ENCODE data around the gene LRRC28.

LRRC28 gene

DNA sequence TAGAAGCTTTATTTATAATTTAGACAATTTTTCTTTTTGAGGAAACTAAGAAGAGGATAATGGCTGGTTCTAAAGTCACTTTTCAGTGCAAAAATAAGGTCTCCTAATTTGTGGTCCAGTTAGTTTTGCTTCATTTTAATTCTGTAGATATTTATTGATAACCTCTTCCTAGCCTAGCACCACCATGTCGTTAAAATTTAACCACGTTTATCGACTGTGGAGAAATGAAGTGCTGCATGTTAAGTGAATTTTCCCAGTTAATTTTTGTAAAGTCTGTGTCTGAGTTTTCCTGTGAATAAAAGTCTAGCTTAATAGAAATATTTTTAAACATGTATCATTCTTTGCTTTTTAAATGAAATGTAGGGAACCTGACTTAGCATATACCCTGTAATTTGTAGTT, 16.7 kb downstream of the LRRC28 start:
- H3K27me3 ChIP-seq = no peaks in the 10 kb centered on the region
- H3K9ac ChIP-seq = no peak overlapping the region
- no peaks in the 10 kb centered on the region for H3K36me3 ChIP-seq
- H3K4me3 ChIP-seq = no peak overlapping the region
- H3K27ac ChIP-seq = no peak overlapping the region
- TF ChIP-seq Cebpa-rat (IDR thresholded peaks at IDR 0.05) = no peak
- no peaks in the 10 kb centered on the region for H4K20me1 ChIP-seq
- H3K9me3 ChIP-seq = no peaks in the 10 kb centered on the region
- no peak overlapping the region for H3K4me2 ChIP-seq
- no peaks in the 10 kb centered on the region; the same call in 1 of the 2 replicates for H3K4me1 ChIP-seq

- Histone ChIP-seq H4K20me1 (no peaks in the 10 kb centered on the region), H3K4me3 (no peak overlapping the region), H3K9me3 (no peaks in the 10 kb centered on the region), H3K27ac (no peak overlapping the region), H3K4me1 (no peaks in the 10 kb centered on the region; the same call in 1 of the 2 replicates), H3K4me2 (no peak overlapping the region), H3K9ac (no peak overlapping the region), H3K36me3 (no peaks in the 10 kb centered on the region), H3K27me3 (no peaks in the 10 kb centered on the region)
- TF ChIP-seq Cebpa-rat (IDR thresholded peaks at IDR 0.05) = no peak
Observed at GRCh38 chr15:99268431-99268830, 17.1 kb downstream of the LRRC28 start.

DNA sequence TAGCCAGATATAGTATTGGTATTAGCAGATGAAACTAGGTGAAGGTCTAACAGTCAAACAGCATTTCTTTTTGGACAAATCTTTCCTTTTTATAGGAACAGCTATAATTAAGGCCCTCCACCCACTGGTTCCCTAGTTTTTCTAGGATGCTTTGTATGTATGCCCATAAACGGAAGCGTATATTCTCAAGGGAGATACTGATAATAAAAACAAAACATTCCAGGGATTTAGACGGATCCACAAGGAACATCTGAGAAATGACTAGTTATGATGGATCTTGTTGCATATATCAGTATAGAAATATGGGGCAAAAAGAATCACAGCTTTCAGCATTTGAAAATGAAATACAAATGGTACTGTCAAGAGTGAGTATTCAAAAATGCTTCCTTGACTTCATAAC, 22.5 kb downstream of the LRRC28 start:
- no peak overlapping the region for H3K9ac ChIP-seq
- H3K4me1 ChIP-seq = peaks cover 34% of the 10 kb centered on the region
- no peak overlapping the region for H3K4me2 ChIP-seq
- H3K9me3 ChIP-seq = no peaks in the 10 kb centered on the region; the same call in 1 of the 2 replicates
- H4K20me1 ChIP-seq = no peaks in the 10 kb centered on the region
- no peak for TF ChIP-seq Cebpa-rat (IDR thresholded peaks at IDR 0.05)
- H3K27ac ChIP-seq = no peak overlapping the region
- H3K27me3 ChIP-seq = no peaks in the 10 kb centered on the region
- H3K36me3 ChIP-seq = no peaks in the 10 kb centered on the region
- H3K4me3 ChIP-seq = no peak overlapping the region

DNA sequence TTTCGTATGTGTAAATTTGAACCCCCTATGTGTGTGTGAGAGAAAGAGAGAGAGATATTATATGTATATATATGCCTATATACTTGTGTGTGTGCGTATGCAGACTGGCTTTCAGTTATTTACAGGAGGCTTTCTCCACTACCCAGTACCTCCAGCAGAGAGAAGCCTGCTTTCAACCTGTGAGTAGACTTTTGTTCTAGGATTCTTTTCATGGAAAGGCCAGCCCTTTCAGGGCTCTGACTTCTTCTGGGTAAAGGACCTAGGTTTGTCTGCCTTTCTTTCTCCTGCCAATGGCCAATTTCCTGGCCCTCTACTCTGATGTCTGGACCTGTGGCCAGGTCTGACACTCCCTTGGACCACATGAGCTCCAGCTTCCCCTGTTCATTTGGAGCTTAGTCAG, 23.8 kb downstream of the LRRC28 start:
- Histone ChIP-seq H4K20me1 (no peaks in the 10 kb centered on the region), H3K4me2 (peak overlapping the region; percentile 68), H3K27ac (peak overlapping the region; percentile 20; the same call in 1 of the 2 replicates), H3K36me3 (no peaks in the 10 kb centered on the region), H3K4me3 (no peak overlapping the region), H3K9ac (no peak overlapping the region), H3K9me3 (no peaks in the 10 kb centered on the region; the same call in 1 of the 2 replicates), H3K27me3 (no peaks in the 10 kb centered on the region), H3K4me1 (peaks cover 46% of the 10 kb centered on the region)
- no peak for TF ChIP-seq Cebpa-rat (IDR thresholded peaks at IDR 0.05)

- Histone ChIP-seq H3K27me3 (no peaks in the 10 kb centered on the region), H3K9ac (no peak overlapping the region; the same call in 1 of the 2 replicates), H3K36me3 (no peaks in the 10 kb centered on the region), H3K27ac (peak overlapping the region; percentile 20; the same call in 1 of the 2 replicates), H4K20me1 (no peaks in the 10 kb centered on the region), H3K4me1 (peaks cover 51% of the 10 kb centered on the region), H3K9me3 (no peaks in the 10 kb centered on the region; the same call in 1 of the 2 replicates), H3K4me2 (peak overlapping the region; percentile 68), H3K4me3 (peak overlapping the region; percentile 28; the same call in 1 of the 2 replicates)
- no peak for TF ChIP-seq Cebpa-rat (IDR thresholded peaks at IDR 0.05)
Observed at GRCh38 chr15:99275525-99276128, 24.3 kb downstream of the LRRC28 start.

DNA sequence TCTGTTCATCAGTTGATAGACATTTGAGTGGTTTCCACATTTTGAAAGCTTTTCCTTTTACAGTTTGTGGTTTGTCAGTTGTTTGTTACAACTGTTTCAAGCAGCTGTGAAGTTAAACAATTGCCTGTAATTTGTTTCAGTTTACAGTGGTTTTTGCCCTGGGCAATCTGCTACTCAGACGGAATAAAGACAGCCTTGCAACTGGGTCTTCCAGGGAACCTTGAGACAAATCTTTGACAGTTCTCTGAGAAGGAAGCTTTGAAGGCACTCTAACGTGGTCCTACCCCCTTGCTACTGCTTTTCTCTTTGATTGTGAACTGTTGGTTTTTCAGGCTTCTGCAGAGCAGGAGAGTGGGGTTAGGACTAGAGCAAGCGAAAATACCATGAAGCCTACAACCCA, 28.0 kb downstream of the LRRC28 start:
- TF ChIP-seq Cebpa-rat (IDR thresholded peaks at IDR 0.05) = no peak
- Histone ChIP-seq H3K9me3 (peaks cover 3% of the 10 kb centered on the region; the same call in 1 of the 2 replicates), H3K36me3 (no peaks in the 10 kb centered on the region), H3K9ac (peak overlapping the region; percentile 55), H4K20me1 (no peaks in the 10 kb centered on the region), H3K27ac (peak overlapping the region; percentile 81), H3K4me2 (peak overlapping the region; percentile 62), H3K27me3 (no peaks in the 10 kb centered on the region), H3K4me1 (peaks cover 69% of the 10 kb centered on the region), H3K4me3 (peak overlapping the region; percentile 32; the same call in 1 of the 2 replicates)

- Histone ChIP-seq H3K9ac (peak overlapping the region; percentile 55), H3K27ac (peak overlapping the region; percentile 81), H3K36me3 (no peaks in the 10 kb centered on the region), H3K27me3 (no peaks in the 10 kb centered on the region), H4K20me1 (no peaks in the 10 kb centered on the region), H3K4me1 (peaks cover 73% of the 10 kb centered on the region), H3K4me3 (peak overlapping the region; percentile 32; the same call in 1 of the 2 replicates), H3K9me3 (peaks cover 3% of the 10 kb centered on the region; the same call in 1 of the 2 replicates), H3K4me2 (peak overlapping the region; percentile 62)
- TF ChIP-seq Cebpa-rat (IDR thresholded peaks at IDR 0.05) = no peak
Observed at GRCh38 chr15:99279827-99280226, 28.5 kb downstream of the LRRC28 start.

DNA sequence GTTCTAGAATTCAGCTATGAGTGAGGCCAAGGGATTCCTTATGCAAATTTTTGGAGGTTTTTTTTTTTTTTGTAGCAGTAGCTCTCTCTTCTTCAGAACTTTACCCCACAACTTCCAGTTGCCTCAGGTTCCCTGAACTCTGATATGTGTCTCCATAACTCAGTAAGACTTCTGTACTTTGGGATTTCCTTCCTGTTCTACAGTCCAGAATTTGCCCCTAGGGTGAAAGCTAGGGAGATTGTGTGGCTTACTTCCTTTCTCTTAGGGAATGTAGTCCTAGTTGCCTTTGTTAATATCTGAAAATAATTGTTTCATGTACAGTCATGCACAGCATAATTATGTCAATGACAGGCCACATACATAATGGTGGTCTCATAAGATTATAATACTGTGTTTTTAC, 30.8 kb downstream of the LRRC28 start:
- Histone ChIP-seq H3K4me1 (peaks cover 52% of the 10 kb centered on the region), H3K4me2 (peak overlapping the region; percentile 62; the same call in 1 of the 2 replicates), H3K27ac (no peak overlapping the region), H3K9me3 (peaks cover 3% of the 10 kb centered on the region; the same call in 1 of the 2 replicates), H3K9ac (no peak overlapping the region), H3K4me3 (no peak overlapping the region), H4K20me1 (no peaks in the 10 kb centered on the region), H3K36me3 (no peaks in the 10 kb centered on the region), H3K27me3 (no peaks in the 10 kb centered on the region)
- no peak for TF ChIP-seq Cebpa-rat (IDR thresholded peaks at IDR 0.05)

GRCh38 chr15:99282586-99282985, 31.3 kb downstream of the LRRC28 start:
- H3K4me2 ChIP-seq = peak overlapping the region; percentile 62; the same call in 1 of the 2 replicates
- no peaks in the 10 kb centered on the region for H3K27me3 ChIP-seq
- H3K4me3 ChIP-seq = no peak overlapping the region
- H3K9ac ChIP-seq = no peak overlapping the region
- no peak overlapping the region for H3K27ac ChIP-seq
- H3K9me3 ChIP-seq = peaks cover 3% of the 10 kb centered on the region; the same call in 1 of the 2 replicates
- H3K4me1 ChIP-seq = peaks cover 47% of the 10 kb centered on the region
- TF ChIP-seq Cebpa-rat (IDR thresholded peaks at IDR 0.05) = no peak
- H3K36me3 ChIP-seq = no peaks in the 10 kb centered on the region
- H4K20me1 ChIP-seq = no peaks in the 10 kb centered on the region

DNA sequence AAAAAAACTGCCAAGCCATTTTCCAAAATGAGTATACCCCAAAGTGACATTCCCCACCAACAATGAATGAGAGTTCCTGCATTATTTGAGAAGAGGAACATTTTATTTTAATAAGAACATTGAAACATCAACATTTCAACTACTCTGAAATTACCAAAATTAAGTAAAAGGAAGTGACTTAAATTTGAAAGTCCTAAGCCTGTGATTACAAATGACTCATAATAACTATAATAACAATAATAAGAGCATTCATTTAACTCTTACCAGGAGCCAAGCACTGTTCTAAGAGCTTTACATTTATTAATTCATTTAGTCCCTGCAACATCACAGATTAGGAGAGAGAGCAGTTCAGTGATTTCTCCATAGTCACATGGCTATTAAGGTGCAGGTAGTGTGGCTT, 32.4 kb downstream of the LRRC28 start:
- Histone ChIP-seq H3K36me3 (no peaks in the 10 kb centered on the region), H3K4me1 (peaks cover 40% of the 10 kb centered on the region), H3K4me2 (no peak overlapping the region), H3K4me3 (no peak overlapping the region), H3K9ac (no peak overlapping the region), H3K27me3 (no peaks in the 10 kb centered on the region), H4K20me1 (no peaks in the 10 kb centered on the region), H3K27ac (no peak overlapping the region), H3K9me3 (peaks cover 3% of the 10 kb centered on the region; the same call in 1 of the 2 replicates)
- TF ChIP-seq Cebpa-rat (IDR thresholded peaks at IDR 0.05) = no peak

Measured in BLaER1 (cell line).